NCI-H1092 treated with DMSO at 0.1 percent for 48 hours (cell line): ENCODE measurements around the gene LST1.
A peak's percentile ranks its signal among the peaks of the same experiment; 100 is the strongest.

Experiments
- DNase-seq: peaks from one replicate; lab custom pipeline; 2025; lab: John Stamatoyannopoulos, UW

LST1 gene

DNA sequence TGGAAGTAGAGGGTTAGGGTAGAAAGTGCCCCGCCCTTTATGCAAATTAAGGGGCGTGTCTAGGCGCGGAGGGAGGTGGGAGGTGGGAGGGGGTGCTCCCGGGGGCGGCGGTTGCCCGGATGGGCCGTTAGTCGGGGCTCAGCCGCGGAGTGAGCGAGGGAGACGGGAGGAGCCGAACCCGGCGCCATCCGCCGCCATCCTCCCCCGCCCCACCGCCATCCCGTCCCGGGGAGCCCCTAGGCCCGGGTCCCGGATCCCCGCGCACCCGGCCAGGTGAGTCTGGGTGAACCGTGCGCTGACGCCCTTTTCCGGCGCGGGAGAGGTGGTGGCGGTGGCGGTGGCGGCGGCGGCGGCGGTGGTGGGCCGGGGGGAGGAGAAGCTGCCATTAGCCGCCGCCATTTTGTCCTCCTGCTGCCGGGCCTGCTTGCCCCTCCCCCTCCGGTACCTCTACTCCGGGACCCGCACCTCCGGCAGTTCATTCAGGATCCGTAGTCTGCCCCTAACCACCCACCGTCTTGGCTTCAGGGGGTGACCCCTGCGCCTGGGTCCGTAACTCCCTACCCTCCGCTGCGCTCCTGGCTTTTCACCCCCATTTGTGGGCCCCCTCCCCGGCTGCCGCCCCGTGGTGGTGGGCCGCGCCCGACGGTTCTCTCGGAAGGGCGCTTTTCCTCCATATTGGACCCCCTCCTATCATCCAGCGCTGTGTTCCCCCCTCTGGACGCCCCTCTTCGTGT lies 34.7 kb downstream of the LST1 start, which contains the start of gene PRRC2A:
Gene PRRC2A (plus strand): TSS at position 130 of the 734 bp plus-strand sequence. CDS start 2,075 bp downstream, outside the sequence.
- DNase-seq, result peak; percentile 73

DNA sequence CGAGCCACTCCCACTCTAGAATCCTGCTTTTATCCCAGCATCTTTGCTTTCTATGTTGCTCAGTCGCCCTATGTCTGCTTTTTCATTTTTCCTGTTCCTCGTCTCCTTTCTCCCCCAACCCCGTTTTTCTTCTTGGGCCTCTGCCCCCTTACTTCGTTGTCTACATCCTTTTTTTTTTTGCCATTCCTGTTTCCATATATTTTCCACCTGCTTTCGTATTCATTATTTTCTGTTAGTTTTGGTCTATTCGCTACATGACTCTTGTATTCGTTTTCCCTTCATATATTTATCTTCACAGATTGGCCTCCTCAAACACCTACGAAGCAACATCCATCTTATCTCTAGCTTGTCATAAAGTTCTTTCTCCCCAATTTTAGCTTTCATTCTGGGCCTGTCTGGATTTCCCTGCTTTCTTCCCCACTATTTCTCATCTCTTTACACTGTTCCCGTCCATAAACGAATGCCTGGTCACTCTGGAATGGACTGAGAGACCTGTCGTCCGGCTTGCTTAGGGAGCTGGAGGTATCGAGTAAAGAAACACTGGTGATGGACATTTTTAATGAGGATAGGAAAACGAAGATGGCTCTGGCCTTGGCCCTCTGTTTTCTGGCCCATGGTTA lies 35.4 kb downstream of the LST1 start:
- no peak for DNase-seq

DNA sequence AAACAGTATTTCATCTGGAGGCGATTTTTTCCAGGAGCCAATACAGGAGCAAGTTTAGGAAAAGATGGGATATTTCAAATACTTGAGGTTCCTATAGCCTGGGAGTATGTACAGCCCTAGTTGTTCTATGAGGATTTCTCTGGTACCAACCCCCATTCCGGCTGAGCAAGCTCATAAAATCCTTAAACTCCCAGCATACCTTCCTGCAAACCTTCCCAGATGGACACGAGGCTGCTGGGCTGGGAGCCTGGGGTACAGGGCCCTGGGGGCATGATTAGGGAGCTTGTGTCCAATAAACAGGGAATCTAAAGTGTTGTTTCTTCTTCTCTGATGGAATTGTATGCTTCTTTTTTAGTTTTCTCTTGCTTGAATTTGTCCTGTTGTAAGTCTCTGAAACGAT lies 35.9 kb downstream of the LST1 start:
- no peak for DNase-seq

- DNase-seq, result no peak
Measured at GRCh38 chr6:31622684-31623091, 36.6 kb downstream of the LST1 start.

- DNase-seq, result no peak
Measured at GRCh38 chr6:31624070-31624469, 38.0 kb downstream of the LST1 start.

- DNase-seq, result no peak
Measured at GRCh38 chr6:31626952-31627351, 40.9 kb downstream of the LST1 start.

- DNase-seq, result no peak
Measured at GRCh38 chr6:31627690-31628287, 41.7 kb downstream of the LST1 start.

DNA sequence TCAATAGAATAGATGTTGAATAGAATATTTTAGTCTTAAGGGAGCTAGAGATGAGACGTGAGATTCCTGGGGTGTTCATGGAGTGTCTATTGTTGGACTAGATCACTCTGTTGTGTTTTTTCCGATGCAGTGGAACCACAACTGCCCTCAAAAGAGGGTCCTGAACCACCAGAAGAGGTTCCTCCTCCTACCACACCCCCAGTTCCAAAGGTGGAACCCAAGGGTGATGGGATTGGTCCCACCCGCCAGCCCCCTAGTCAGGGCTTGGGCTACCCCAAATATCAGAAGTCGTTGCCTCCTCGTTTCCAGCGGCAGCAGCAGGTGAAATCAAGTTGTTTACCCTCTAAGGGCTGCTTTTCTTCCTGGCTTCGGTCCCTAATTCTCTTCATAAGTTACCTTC lies 42.9 kb downstream of the LST1 start:
- no peak for DNase-seq

DNA sequence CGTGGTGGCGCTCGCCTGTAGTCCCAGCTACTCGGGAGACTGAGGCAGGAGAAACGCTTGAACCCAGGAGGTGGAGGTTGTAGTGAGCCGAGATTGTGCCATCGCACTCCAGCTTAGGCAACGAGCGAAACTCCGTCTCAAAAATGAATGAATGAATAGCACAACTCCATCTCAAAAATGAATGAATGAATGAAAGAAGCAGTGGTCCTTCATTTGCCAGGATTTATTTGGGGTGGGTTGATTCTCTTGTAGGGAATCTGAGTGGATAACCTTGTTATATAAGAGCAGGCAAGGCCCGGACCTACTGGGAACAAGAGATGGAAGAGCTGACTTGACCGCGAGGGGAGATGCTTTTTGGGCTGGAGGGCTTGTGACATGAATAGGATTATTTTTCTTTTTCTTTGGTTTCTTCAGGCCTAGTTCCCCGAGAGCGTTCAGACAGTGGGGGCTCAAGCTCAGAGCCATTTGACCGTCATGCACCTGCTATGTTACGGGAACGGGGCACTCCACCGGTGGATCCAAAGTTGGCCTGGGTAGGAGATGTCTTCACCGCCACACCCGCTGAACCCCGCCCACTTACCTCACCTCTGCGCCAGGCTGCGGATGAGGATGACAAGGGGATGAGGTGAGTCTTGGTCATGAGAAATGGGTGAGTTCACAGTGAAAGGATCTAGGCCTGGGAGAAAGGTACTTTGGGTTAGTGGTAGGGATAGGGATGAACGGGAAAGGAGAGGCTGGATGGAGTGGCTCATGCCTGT lies 44.3 kb downstream of the LST1 start:
- DNase-seq, result no peak

DNA sequence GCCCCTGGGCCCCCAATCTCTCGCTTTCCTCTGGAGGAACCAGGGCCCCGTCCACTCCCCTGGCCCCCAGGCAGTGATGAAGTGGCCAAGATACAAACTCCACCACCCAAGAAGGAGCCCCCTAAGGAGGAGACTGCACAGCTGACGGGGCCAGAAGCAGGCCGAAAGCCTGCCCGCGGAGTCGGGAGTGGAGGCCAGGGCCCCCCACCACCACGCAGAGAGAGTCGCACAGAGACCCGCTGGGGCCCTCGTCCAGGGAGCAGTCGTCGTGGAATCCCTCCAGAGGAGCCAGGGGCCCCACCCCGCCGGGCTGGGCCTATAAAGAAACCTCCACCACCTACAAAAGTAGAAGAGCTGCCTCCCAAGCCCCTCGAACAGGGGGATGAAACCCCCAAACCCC lies 45.1 kb downstream of the LST1 start:
- no peak for DNase-seq

DNA sequence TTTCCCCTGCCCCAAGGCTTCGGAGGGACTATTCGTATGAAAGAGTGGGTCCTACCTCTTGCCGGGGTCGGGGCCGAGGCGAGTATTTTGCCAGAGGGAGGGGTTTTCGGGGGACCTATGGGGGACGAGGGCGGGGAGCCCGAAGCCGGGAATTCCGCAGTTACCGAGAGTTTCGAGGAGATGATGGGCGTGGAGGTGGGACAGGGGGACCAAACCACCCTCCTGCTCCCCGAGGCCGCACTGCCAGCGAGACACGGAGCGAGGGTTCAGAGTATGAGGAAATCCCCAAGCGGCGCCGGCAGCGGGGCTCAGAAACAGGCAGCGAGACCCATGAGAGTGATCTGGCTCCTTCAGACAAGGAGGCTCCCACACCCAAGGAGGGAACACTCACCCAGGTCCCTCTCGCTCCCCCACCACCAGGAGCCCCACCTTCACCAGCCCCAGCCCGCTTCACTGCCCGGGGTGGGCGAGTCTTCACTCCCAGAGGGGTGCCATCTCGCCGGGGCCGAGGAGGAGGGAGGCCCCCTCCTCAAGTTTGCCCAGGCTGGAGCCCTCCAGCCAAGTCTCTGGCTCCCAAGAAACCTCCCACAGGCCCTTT lies 45.7 kb downstream of the LST1 start:
- DNase-seq, result no peak

DNA sequence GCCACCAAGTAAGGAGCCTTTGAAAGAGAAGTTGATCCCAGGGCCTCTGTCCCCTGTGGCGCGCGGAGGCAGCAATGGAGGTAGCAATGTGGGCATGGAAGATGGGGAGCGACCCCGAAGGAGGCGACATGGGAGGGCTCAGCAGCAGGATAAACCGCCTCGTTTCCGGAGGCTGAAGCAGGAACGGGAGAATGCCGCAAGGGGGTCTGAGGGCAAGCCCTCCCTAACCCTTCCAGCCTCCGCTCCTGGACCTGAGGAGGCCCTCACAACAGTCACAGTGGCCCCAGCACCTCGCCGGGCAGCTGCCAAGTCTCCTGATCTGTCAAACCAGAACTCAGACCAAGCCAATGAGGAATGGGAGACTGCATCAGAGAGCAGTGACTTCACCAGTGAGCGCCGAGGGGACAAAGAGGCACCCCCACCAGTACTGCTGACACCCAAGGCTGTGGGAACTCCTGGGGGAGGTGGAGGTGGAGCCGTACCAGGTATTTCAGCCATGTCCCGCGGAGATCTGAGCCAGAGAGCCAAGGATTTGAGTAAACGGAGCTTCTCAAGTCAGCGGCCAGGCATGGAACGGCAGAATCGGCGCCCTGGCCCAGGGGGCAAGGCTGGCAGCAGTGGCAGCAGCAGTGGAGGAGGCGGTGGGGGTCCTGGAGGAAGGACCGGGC lies 46.3 kb downstream of the LST1 start:
- no peak for DNase-seq

DNA sequence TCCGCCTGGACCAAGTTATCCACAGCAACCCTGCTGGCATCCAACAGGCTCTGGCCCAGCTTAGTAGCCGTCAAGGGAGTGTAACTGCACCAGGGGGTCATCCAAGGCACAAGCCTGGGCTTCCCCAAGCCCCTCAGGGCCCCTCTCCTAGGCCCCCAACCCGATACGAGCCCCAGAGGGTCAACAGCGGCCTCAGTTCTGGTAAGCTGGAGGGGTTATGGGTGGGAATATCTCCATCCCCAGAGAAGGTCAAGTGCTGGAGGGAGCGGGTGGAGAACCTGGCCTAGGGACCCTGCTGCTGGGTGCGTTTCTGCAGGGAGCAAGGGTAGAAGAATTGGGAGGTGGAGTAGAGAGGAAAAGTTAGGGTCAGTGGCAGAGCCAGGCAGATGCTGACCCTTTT lies 47.4 kb downstream of the LST1 start:
- no peak for DNase-seq

- DNase-seq, result no peak
Measured at GRCh38 chr6:31634131-31634530, 48.1 kb downstream of the LST1 start.

DNA sequence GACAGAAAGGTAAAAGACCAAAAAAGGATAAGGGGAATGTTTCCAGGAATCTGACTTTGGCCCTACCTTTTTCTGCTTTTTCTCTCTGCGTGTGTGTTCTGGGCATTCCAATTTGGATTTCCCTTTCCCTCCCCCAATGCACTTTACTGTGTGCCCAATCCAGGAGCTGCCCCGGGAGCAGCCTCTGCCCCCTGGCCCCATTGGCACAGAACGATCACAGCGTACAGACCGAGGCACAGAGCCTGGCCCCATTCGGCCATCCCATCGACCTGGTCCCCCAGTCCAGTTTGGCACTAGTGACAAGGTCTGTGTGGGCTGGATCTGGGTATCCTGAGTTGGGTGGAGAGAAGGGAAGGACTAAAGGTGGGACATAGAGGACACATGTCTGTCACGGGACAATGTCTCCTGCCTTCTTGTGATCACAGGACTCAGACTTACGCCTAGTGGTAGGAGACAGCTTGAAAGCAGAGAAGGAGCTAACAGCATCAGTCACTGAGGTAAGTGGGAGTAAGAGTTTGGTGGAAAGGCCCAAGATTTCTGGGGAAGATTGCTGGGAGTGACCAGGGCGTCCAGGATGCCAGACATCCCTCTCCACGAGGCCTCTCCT lies 49.0 kb downstream of the LST1 start:
- no peak for DNase-seq

DNA sequence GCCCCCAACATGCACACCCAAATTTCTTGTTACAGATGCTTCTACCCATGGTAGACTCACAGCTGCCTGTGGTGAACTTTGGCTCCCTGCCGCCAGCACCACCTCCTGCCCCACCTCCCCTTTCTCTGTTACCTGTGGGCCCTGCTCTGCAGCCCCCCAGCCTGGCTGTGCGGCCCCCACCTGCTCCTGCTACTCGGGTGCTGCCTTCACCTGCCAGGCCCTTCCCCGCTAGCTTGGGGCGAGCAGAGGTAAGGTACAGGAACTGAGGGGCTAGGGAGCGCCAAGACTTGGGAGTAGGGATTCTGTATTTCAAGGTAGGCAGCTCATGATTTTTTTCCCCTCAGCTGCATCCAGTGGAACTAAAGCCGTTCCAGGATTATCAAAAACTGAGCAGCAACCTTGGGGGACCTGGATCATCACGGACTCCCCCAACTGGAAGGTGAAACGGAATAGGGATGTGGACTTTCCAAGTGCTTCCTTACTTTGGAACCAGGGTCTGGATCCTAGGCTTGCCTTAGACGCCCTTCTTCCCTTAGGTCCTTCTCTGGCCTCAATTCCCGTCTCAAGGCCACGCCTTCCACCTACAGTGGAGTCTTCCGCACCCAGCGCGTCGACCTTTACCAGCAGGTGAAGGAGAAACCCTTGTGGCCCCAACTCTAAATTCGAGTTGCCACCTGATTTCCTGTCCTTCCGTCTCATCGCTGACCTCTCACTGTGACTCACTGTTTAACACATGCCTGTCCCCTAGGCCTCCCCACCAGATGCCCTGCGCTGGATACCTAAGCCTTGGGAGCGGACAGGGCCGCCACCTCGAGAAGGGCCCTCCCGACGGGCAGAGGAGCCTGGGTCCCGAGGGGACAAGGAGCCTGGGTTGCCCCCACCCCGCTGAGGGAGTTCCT lies 50.9 kb downstream of the LST1 start:
- no peak for DNase-seq
